Vagina (tissue), 2 donors: ENCODE measurements around the gene NXT2.

Experiments used
- CTCF ChIP-seq, 3 experiments: fragments of 450-650 bp in 2 of 3; fragments of 200-600 bp in 1 of 3; sonication (generic) in 1 of 3; IDR thresholded peaks; one replicate each; pipeline ENCODE4 v1.5.1; 2017 to 2019; ENCODE audit warnings: antibody characterized with exemption in 3 of 3, mild to moderate bottlenecking in 2 of 3, moderate library complexity in 2 of 3
- POLR2AphosphoS5 ChIP-seq, 2 donors: sonication (generic); formaldehyde crosslinking; IDR thresholded peaks; one replicate each; pipeline ENCODE4 v1.9.0; 2017; ENCODE audit warnings: antibody characterized with exemption in 2 of 2, mild to moderate bottlenecking in 2 of 2, low read depth in 1 of 2; ENCODE audit not compliant: insufficient read depth in 1 of 2

GRCh38 chrX:109489174-109489573 lies 47.5 kb upstream of the NXT2 start:
- TF ChIP-seq CTCF (IDR thresholded peaks at IDR 0.05) = no peak
- no peak for TF ChIP-seq POLR2AphosphoS5 (IDR thresholded peaks at IDR 0.05; ENCODE audit: insufficient read depth in 1 of 2, low read depth in 1 of 2)
